Hematopoietic multipotent progenitor cell treated with erythropoietin and hydrocortisone succinate and interleukin-3 and kit ligand, for 15 days (in vitro differentiated cells): ENCODE results near the gene PRSS38.

Experiments used
- DNase-seq: peaks from one replicate; pipeline ENCODE4 v3.0.0-alpha.2; 2015; ENCODE audit warnings: low spot score

PRSS38 gene

DNA sequence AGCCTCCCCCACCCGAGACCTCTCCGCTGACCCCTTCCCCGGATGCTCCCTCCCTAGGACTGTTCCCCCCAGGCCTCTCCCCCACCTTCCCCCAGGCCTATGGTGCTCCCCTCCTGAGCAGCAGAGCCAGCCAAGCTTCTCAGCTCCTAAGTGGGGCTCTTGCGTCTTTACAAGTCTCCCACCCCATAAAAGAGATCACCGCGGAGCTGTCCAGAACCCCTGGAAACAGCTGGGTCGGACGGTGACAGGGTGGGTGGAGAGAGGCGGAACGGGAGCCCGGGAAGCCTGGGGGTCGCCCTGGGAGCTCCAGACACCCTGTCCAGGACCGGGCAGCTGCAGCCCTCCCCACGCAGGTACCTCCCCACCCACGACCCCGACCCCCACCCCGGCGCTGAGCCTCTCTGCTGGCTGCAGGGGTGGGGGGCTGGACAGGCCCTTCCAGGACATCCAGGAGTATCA is 71.1 kb downstream of the PRSS38 start:
- no peak for DNase-seq

- no peak for DNase-seq
Measured at GRCh38 chr1:227886993-227887696, 71.7 kb downstream of the PRSS38 start.

GRCh38 chr1:227887697-227888403 is 72.4 kb downstream of the PRSS38 start:
- no peak for DNase-seq

DNA sequence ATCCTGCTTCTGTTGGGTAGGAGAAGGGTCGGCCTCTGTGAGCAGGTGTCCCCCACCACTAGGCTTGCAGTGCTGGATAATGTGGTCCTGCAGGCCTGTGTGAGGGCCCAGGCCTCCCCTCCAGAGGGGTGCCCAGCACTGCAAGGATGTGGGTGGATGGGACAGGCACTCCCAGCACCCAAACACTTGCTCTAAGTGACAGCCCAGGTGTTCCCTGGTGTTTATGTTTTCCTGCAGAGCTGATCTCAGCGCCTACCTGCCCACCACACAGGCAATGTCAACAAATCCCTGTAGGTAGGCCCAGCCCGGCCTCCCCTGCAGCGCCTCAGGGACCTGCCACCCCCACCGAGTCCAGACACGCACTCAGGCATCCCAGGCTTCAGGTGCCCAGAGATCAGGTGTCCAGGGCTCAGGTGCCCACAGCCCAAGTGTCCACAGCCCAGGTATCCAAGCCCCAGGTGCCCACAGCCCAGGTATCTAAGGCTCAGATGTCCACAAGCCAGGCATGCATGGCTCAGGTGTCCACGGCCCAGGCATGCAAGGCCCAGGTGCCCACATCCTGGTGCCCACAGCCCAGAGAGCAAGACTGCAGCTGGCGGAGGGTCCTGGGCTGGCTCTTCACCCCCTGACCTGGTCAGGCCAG is 73.0 kb downstream of the PRSS38 start:
- no peak for DNase-seq

DNA sequence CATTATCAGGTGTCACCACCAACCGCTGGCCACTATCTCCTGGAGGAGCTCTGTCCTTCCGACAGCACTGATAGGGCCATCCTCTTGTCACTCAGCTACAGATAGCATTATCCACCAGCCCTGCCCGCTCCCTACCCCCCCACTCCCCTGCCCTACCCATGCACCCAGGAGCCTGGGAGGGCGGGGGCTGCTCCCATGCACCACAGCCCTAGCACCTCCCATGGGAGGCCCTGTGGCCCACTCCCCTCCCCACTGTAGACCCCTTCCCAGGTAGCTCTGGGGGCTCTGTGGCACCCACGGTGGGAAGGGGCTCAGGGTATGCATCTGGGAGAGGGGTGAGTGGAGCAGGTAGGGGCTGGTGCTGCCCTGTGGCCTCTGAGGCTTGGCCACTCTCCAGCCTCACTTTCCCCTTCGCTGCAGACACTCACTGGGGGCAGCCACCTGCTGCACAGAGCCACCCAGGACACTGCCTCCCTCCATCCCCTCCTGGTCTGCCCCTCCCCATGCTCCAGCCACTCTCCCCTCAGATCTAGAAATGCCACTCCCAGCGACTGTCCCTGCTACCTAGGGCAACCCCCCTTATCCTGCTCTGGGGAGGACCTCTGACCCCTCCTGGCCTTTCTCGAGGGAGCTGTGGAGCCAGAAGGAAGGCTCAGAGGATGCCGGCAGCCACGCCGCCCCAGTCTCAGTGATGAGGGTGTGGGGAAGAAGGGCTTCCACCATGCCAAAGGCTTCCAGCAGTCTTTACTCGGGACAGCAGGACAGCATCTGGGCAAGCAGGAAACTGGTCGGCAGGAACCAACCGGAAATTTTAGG is 73.8 kb downstream of the PRSS38 start:
- DNase-seq = peak; percentile 8

- no peak for DNase-seq
Measured at GRCh38 chr1:227889863-227890405, 74.5 kb downstream of the PRSS38 start.

DNA sequence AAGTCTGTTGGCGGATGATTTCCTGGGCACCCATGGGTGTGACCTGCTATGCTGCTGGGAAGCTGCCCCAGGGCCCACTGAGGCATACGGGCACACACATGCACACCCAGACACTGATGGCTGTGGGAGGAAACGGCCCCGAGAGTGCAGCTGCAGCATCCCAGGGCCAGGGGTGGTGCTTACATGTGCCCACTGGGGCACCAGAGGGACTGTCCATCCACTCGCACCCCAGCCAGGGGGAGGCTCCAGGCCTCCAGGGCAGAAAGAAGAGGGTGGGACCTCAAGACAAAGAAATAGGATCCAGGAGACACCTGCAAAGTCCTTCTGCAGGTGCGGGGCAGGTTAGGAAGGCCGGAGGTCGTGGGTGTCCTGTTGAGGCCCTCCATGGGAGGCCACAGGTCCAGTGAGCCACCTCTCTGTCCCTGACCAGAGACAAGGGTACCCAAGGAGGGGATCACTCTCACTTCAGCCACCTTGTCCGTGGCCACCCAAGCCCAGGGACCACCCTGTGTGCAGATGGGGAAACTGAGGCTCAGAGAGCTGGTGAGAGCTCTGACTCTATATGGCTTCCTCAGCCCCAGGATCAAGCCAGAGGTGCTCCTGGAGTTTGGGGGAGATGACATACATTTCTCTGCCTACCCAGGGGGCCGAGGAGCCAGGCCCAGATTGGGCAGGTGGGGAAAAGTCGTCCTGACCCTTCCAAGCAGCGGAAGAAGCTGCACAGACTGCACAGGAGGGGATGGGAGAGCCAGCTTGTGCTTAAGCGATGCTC is 75.2 kb downstream of the PRSS38 start:
- no peak for DNase-seq

DNA sequence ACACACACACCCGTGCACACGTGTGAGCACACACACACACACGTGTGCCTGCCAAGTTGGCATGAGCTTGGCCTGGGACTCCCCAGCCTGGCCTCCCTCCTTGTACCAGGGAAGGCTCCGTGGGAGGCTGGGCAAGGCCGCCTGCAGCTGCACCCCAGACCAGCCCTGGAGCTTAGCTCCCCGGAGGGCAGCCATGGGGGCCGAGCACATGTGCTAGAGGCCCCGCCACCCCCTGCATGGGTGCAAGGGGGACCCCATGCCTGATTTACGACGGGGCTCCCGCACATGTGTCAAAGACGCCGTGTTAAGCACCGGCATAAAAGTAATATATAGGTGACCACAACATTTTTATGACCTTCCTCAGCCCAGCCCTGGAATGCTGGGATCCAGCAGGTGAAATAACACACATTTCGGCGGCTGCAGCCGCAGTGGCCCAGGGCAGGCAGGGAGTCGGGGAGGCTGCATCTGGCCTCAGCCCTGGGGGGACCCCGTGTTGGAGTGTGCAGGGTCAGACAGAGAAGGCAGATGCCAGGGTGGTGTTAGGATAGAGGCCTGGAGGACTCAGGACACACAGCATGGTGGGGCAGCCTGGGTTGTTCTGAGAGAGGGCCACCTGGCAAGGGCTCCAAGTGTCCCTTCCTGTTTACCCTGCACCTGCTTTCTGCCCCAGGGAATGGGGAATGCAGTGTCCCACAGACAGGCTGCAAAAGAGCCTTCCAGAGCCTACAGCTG is 75.9 kb downstream of the PRSS38 start:
- DNase-seq = no peak

DNA sequence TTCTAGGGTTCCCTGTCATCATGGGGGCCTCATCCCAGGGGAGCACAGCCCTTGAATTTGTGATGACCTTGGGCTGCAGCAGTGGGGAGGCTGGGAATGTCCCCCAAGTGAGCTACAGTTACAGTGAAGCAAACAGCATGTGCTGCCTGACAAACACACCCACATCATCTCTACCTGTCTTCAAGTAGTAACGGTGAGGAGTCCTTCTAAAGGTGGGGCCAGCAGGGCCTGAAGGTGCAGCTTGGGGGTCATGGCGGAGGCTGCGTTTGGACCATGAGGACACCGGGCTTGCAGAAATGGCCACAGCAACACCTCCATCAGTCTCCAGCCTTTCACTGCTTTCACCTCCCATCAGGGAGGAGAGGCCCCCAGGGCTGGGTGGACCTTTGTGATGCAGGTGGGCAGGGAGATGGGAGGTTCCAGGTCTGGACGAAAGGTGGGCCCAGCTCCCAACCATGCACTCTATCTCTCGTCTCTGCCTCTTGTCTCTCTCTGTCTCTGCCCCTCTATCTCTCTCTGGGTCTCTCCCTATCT is 76.5 kb downstream of the PRSS38 start:
- DNase-seq = no peak

- DNase-seq = no peak
Measured at GRCh38 chr1:227892489-227893299, 77.2 kb downstream of the PRSS38 start.

- no peak for DNase-seq
Measured at GRCh38 chr1:227893300-227893948, 77.9 kb downstream of the PRSS38 start.

- no peak for DNase-seq
Measured at GRCh38 chr1:227893949-227894721, 78.7 kb downstream of the PRSS38 start.

GRCh38 chr1:227894831-227895451 is 79.5 kb downstream of the PRSS38 start:
- no peak for DNase-seq
